Colonic mucosa (tissue), 4 donors: ENCODE data around the gene ZNF688. TPM values are rescaled to one million over a fixed set of nuclear protein-coding genes. Genes with fewer than 3 reads are reported as not detected.
A peak's percentile ranks its signal among the peaks of the same experiment; 100 is the strongest.

ENCODE experiments used
- DNase-seq: peaks from one replicate; pipeline ENCODE4 v3.0.0-alpha.2; 2020
- H3K27ac ChIP-seq: fragments of 200-600 bp; one replicate; pipeline ENCODE4 v1.8.0; 2021
- H3K27me3 ChIP-seq: fragments of 200-600 bp; one replicate; pipeline ENCODE4 v1.8.0; 2021
- H3K36me3 ChIP-seq: fragments of 200-600 bp; one replicate; pipeline ENCODE4 v1.8.0; 2021
- H3K4me1 ChIP-seq: fragments of 200-600 bp; one replicate; pipeline ENCODE4 v1.8.0; 2021; ENCODE audit warnings: mild to moderate bottlenecking
- H3K4me3 ChIP-seq: fragments of 200-600 bp; one replicate; pipeline ENCODE4 v1.8.0; 2021
- H3K9ac ChIP-seq, 2 donors: one replicate each; pipeline ENCODE4 v1.7.0; 2013; ENCODE audit warnings: control low read depth in 2 of 2, low read depth in 2 of 2, low read length in 2 of 2
- H3K9me3 ChIP-seq: fragments of 200-600 bp; one replicate; pipeline ENCODE4 v1.8.0; 2021
- CTCF ChIP-seq: fragments of 200-600 bp; IDR thresholded peaks from one replicate; pipeline ENCODE4 v1.8.0; 2022; ENCODE audit warnings: antibody characterized with exemption, mild to moderate bottlenecking
- intact Hi-C: fragments of 100-400 bp; cut with DNase I; formaldehyde crosslinking; loops from one replicate; pipeline ENCODE4 v1.14.1; 2022
- total RNA-seq, 2 donors: library from RNA; stranded (reverse); fragmentation: NEBNext Ultra II Directional in 1 of 2; extraction: Animal tissue kit (Norgen Biotek cat#: 25700) in 1 of 2; gene quantifications; one replicate each; pipeline ENCODE4 v1.2.1, GENCODE V29; 2021
- donor health status: healthy.
- donor health status: DM: no; HTN: no; CAD: no.
- donor health status: DM: no; HTN: no; CAD: no.

The ZNF688 gene
- total RNA-seq, 2 donors from 2014 or later, result 13.1 to 14.3 TPM

GRCh38 chr16:30565984-30566383, 5.5 kb downstream of the ZNF688 start:
- intact Hi-C loops, result no loop called here
- Histone ChIP-seq H3K9me3 (no peaks in the 10 kb centered on the region), H3K27ac (no peak overlapping the region), H3K9ac (no peak overlapping the region), H3K36me3 (no peaks in the 10 kb centered on the region), H3K4me3 (no peak overlapping the region), H3K4me1 (no peaks in the 10 kb centered on the region), H3K27me3 (no peaks in the 10 kb centered on the region)
- no peak for TF ChIP-seq CTCF
- DNase-seq, result no peak

GRCh38 chr16:30565526-30565925, 6.0 kb downstream of the ZNF688 start:
- no peaks in the 10 kb centered on the region for H3K27me3 ChIP-seq
- H3K9ac ChIP-seq, result no peak overlapping the region
- no peak for TF ChIP-seq CTCF
- no peak for DNase-seq
- H3K4me1 ChIP-seq, result no peaks in the 10 kb centered on the region
- no peak overlapping the region for H3K27ac ChIP-seq
- no peak overlapping the region for H3K4me3 ChIP-seq
- no peaks in the 10 kb centered on the region for H3K36me3 ChIP-seq
- intact Hi-C loops, result no loop called here
- H3K9me3 ChIP-seq, result no peaks in the 10 kb centered on the region

- H3K27ac ChIP-seq, result peak overlapping the region; percentile 67
Observed at GRCh38 chr16:30562021-30562420, 9.5 kb downstream of the ZNF688 start.

GRCh38 chr16:30561089-30561816, 10.3 kb downstream of the ZNF688 start:
- Histone ChIP-seq H3K4me3 (peak overlapping the region; percentile 40), H3K9me3 (no peaks in the 10 kb centered on the region), H3K27me3 (no peaks in the 10 kb centered on the region), H3K9ac (peak overlapping the region; percentile 44 to 68), H3K27ac (peak overlapping the region; percentile 67), H3K4me1 (peaks cover 11% of the 10 kb centered on the region), H3K36me3 (no peaks in the 10 kb centered on the region)
- TF ChIP-seq CTCF, result no peak
- intact Hi-C loops, result no loop called here
- peak; percentile 53 for DNase-seq

More at GRCh38 chr16:30562021-30562420, 9.5 kb downstream of the ZNF688 start:
- Histone ChIP-seq H3K36me3 (no peaks in the 10 kb centered on the region), H3K4me1 (peaks cover 5% of the 10 kb centered on the region), H3K4me3 (peak overlapping the region; percentile 40), H3K9ac (peak overlapping the region; percentile 44 to 68), H3K27me3 (no peaks in the 10 kb centered on the region), H3K9me3 (no peaks in the 10 kb centered on the region)
- intact Hi-C loops, result no loop called here
- TF ChIP-seq CTCF, result no peak
- peak; percentile 66 for DNase-seq

- Histone ChIP-seq H3K4me3 (no peak overlapping the region), H3K36me3 (no peaks in the 10 kb centered on the region), H3K27me3 (no peaks in the 10 kb centered on the region), H3K4me1 (peaks cover 11% of the 10 kb centered on the region), H3K9me3 (no peaks in the 10 kb centered on the region), H3K27ac (no peak overlapping the region), H3K9ac (peak overlapping the region in 1 of 2 donors; percentile 12)
- intact Hi-C loops, result no loop called here
- TF ChIP-seq CTCF, result no peak
- no peak for DNase-seq
Observed at GRCh38 chr16:30559690-30560089, 11.8 kb downstream of the ZNF688 start.
